Stromal cell of bone marrow (primary cell): ENCODE results near the gene C11orf21.

Experiments
- DNase-seq: peaks from one replicate; pipeline ENCODE4 v3.0.0-alpha.2; 2012; ENCODE audit warnings: low read depth

The C11orf21 gene

DNA sequence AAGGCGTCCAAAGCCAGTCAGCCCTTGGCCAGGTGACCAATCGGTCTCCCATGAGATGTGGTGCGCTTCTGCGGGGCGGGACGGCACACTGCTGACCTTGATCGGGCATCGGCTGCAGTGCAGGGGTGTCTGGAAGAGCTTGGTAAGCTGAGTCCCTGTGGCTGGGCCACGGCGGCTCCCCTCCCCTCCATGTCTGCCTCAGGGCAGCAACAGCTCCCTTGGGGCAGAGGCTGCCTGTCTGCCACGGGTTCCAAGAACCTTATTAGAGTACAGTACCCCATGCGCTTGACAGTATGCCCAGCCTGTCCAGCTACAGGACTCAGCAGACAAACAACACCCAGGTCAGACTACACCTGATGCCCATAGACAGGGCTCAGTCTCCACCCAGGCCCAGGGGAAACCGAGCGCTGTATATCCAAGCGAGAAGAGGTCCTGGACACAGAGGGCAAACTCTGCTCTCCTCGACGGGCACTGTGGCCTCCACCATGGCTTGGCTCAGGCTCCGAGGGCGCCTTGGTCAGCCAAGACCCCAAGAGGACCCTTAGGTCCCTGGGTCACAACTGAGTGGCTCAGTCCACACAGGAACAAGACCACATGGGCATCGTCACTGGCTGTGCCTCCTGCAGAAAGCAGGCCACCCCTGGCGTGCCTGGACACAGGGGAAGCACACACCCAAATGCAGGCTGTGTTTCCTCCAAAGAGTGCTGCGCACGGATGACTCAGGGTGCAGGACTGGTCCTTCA lies 19.0 kb upstream of the C11orf21 start:
- no peak for DNase-seq

DNA sequence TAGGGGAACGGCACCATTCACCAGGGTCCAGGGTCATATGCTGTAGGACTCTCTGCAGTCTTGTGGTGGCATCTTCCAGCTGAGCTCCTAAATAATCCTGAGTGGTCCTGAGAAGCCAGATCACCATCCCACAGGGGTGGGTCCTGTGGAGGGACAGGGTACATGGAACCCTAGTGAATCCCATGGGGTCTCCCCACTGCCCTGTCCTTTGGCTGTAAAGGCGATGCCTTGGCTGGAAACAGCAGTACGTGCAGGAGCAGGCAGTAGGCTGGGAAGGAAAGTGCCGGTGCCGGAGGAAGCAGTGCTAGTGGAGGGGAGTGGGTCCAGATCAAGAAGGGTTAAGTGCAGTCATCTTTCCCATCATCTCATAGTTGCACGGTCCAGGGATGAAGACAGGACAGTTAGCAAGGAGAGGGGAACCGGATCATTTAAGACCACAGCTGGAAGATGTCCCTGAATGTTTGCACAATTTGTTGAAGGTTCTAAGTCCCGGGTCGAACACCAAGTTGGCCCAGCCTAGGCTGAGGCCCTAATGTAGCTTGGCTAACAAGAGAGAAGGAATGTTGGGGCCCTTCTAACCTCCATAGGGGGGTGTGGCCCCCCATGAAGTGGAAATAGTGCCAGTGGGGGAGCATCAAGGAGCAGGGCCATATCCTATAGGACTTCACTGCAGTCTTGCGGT lies 18.2 kb upstream of the C11orf21 start:
- DNase-seq, result no peak

DNA sequence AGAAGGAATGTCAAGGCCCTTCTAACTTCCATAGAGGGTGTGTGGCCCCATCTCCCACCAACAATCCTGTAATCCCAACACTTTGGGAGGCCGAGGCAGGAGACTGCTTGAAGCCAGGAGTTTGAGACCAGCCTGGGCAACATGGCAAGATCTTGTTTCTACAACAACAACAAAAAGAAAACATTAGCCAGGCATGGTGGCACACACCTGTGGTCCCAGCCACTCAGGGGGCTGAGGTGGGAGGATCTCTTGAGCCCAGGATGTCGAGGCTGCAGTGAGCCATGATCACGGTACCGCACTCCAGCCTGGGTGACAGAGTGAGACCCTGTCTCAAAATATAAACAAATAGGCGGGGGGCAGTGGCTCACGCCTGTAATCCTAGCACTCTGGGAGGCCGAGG lies 17.0 kb upstream of the C11orf21 start:
- no peak for DNase-seq

DNA sequence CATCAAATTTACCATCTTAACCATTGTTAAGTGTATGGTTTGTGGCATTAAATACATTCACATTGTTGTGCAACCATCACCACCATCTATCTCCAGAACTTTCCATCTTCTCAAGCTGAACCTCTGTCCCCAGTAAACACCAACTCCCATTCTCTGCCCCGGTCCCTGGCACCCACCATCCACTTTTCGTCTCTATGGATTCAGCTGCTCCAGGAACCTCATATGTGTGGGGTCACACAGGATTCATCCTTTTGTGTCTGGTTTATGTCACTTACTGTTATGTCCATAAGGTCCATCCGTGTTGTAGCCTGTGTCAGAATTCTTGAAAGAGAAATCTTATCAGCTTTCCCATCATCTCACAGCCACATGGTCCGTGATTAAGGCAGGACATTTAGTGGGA lies 16.4 kb upstream of the C11orf21 start:
- DNase-seq, result no peak

DNA sequence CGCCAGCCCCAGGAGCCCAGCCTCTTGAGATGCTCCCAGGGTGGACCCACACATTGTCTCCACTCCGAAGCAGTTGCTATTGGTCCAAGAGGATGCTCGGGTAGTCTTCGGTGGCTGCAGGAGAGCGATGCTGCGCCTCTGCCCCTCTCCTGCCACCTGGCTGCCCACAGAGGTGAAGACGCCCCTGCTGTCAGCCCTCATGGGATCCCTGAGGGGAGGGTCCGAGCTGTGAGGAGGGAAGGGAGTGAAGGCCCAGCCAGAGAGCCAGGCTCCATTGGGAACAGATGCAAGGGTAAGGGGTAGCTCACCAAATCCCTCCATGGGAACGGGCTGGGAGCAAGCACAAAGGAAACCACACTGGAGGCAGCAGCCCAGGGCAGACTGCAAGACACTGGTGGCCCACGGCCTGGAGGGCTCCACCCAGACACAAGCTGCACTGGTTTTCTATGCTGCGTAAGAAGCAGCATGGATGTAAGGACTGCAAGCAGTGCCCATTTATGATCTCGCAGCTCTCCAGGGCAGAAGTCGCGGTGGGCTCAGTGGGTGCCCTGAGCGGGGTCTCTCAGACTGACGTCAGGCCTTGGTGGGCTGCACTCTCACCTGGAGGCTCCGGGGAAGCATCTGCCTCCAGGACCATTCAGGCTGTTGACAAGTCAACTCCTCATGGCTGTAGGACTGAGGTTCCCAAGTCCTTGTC lies 15.8 kb upstream of the C11orf21 start:
- no peak for DNase-seq

DNA sequence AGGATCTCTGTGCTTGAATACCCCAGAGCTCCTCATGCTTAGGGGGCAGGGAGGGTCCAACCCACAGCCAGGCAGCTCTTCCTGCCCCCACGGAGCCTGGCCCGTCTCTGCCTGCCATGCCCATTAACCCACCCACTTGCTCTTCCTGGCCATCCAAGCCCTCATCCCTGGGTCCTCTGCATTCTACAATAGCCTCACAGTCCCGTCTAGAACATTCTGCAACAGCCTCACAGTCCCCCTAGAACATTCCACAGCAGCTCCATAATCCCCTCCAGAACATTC lies 15.2 kb upstream of the C11orf21 start:
- no peak for DNase-seq

DNA sequence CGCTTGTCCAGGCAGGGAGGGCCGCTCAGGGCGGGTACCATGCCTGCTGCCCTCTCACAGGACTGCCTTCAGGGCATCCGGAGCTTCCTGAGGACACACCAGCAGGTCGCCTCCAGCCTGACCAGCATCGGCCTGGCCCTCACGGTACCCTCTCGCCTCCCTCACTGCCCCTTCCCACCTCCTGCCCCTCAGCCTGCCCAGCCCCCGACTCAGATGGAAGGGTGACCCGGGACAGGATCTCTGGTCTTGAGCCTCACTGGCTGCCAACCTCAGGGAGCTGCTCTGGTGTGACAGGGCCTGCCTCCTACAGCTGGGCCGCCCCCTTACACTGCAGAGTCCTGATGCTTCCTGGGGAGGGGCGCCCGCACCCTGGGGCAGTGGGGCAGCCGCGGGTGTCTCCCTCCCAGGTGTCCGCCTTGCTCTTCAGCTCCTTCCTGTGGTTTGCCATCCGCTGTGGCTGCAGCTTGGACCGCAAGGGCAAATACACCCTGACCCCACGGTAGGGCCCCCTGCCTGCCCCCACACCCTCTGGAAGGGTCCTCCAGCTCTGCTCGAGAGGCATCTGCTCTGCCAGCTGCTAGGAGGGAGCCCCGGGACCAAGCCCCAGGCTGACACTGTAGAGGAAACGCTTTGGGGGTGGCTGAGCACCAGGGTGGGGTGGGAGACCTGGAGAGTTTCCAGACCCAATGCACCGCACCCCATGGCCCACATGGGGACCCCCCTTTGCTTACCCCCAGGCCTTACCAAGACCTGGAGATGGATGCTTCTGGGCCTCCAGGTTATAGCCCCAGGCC lies 14.6 kb upstream of the C11orf21 start:
- no peak for DNase-seq

DNA sequence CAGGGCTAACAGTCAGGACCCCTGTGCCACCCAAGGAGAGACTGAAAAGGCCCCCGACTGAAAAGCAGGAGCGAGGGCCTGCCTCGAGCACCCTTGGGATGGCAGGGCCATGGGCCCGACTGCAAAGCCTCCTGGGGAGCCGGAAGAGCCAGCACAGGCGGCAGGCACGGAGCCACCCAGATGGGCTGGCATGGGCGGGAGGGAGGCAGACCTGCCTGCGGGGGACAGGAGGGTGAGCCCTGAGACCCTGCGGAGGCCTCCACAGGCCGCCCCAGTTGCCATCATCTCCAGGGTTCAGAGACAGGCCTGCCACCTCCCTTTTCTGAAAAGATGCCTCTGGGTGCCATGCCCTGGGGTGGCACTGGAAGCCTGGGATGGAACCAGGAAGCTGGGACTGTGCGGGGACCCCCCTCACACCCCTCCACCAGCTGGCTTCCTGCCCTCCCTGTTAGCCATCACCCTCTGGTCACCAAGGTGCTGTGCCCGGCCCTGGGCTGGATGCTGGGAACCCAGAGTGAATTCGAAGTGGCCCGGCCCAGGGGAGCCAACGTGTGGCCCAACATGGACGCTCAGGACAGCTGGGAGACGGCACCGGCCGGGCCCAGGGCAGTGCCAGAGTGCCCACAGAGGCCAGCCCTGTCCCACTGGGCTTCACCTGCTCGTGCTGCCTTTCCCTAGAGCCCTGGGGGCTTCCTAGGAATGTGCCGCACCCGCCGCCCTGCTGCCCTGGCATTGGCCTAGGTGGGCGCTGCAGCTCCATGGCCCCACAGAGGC lies 13.9 kb upstream of the C11orf21 start:
- DNase-seq, result no peak

DNA sequence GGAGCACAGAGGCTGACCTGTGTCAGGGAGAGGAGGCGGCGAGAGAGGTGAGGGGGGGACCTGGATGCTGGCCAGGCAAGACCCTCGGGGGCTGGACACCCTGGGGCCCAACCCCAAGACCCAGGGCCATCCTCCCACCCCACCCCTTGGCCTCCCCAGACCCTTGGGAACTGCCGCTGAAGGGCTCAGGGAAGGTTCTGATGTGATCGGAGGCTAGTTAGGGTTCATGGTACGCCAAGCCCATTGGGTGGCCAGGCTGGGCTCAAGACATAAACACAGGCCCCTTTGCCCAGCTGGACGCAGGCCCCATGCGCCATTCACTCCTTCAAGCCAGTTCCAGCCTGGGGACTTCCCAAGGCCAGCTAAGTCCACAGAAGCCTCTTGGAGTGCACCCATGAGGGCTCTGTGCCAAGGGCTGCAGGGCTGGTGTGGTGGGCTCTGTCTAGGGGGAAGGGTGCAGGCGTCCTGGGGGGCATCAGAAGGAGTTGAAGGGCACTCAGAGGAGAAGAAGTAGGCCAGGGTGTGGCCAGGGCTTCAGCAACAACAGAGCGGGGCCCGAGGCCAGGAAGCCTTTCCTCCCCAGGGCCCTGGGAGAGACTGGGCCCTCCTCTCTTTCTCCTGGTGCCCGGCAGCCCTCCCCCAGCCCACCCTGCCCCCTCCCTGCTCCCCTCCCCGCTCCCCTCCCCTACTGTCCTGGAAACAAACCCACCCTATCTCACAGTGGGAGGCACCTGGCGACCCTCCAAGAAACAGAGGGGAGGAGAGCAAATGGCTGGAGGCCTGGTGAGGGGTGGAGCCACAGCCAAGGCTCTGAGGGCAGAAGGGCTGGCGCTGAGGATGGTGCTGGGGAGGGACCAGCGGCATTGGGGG lies 13.0 kb upstream of the C11orf21 start:
- peak; percentile 65 for DNase-seq

DNA sequence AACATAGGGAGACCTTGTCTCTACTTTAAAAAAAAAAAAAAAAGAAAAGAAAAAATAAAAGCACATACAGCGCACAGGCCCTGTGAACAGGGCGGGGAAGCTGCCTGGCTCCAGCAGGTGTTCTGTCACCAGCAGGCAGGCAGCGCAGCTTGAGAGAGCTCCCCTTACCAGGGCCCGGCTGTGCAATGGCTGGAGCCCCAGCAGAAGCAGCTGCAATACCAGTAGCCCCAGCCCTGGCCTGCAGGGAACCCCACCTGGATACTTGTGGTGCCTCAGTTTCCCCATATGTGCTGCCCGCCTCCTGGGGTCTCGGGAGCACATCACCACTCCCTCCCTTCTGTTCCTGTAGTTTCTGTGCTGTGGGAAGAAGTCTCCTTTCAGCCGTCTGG lies 12.4 kb upstream of the C11orf21 start:
- DNase-seq, result no peak

DNA sequence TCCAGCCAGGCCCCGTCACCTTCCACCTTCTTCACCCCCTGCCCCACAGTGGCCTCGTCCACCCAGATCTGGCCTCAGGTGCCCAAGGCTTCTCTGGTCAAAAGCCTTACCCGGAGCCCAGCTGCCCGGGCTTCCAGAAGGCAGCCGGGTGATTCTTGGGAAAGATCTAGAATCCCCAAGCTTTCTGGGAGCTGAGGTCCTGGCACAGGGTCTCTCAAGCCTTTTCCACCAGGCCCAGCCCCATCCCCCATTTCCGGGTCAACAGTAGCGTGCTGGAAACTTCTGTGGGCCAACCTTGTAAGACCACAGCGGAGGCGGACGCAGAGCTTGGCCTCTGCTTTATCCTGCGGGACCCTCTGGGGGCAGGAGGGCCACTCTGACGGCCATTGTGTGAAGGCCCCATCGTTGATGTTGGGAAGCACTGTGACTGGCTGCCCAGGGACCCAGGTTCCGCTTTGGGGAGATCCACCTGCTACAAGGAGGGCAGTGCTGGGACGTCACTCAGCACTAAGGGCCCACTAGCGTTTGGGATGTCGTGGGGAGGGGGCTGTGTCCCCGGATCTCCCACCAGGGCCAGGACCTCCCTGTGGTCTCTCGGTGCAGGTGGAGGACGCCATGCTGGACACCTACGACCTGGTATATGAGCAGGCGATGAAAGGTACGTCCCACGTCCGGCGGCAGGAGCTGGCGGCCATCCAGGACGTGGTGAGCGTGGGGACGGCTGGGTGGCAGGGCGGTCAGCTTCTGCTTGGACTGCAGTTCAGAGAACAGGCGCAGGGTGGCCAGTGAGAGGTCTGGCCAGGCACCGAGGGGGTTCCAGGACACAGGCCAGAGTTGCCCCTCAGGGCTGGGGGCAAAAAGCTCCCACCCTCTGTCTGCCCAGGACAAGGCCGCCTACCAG lies 11.6 kb upstream of the C11orf21 start:
- DNase-seq, result no peak

DNA sequence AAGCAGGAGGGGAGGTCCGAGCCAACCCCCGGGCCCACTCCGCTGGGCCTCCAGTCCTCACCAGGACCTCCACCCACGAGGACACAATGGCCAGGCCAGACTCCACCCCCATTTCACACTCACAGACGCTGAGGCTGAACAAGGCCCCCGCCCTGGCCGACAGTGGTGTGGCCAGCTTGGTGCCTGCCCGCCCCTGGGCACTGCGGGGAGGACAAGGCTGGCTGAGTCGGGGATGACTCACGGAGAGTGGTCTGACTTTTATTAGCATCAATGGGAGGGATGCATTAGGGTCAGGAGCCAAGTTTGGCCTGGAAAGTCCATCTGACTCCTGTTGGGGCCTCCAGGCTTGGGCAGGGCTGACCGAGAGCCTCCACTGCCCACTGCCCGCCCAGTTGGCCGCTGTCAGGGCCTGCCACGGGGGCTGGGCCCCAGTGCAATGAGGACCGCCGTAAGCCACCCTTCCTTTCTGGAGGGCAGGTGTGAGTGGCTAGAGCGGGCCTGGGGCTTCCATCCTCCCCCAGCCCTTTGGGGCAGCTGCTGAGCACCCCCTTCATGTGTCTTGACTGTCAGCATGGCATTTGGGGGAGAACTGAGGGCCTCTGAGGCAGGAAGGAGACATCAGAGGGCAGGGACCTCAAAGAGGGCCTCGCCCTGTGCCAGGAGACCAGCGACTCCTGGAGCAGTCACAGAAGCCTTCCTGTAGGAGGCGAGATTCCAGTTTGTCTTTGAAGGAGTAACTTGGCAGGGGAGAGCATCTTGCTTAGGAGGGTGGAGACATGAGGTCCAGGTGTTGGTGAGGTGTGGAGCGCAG lies 10.7 kb upstream of the C11orf21 start:
- DNase-seq, result peak; percentile 68

DNA sequence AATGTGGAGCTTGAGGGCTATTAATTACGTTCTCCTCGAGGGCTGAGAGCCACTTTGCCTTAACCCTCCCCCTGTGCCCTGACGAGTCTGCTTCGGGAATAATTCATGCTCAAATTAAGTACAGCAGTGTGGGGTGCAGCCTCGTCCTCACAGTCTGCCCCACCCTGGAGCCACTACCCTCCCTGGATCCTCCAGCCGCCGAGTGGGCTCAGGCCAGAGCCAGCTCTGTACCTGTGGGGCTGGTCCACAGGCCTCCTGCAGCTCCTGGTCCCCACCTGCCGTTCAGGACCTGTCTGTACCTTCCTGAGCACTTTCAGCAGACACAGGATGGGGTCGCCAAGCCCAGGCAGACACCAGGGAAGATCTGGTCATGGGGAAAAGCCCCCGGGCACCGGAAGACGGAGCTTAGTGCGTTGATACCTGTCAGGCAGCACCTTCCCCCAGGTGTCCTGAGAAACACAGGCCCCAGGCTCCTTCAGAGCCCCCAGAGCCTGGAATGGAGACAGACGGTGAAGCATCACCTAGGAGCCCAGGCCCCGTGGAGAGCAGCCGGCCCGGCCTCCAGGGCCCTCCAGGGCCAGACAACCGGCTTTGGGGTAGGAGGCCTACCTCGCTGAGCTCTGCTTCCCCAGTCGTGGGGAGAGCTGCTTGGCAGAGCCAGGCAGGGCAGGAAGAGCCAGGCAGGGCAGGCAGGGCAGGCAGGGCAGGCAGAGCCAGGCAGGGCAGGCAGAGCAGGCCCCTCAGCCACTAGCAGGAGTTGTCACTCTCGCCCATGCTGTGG lies 9.8 kb upstream of the C11orf21 start:
- no peak for DNase-seq

DNA sequence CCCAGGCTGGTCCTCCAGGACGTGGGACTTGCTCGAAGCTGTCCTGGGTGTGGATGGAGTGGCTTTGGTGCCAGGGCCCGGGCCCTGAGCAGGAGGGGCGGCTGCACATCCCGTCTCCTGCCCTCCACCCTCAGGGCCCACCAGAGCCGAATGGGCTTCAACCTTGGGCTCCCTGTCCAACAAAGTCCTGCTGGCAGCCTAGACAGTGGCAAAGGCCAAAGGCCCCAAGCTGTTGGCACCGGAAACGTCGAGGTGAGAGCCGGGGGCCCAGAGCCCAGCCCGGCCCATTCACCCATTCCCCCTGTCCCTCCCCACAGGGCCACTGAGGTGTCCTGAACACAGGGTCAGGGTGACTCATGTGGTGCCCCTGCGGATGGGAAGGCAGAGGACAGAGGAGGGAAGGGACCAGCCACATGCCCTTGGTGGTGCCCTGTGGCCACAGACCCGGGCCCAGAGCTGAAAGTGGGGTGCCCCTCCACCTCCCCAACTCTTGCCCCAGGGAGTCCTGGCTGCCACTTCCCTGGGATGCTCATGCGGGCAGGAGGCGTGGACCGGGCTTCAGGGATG lies 9.2 kb upstream of the C11orf21 start:
- no peak for DNase-seq

DNA sequence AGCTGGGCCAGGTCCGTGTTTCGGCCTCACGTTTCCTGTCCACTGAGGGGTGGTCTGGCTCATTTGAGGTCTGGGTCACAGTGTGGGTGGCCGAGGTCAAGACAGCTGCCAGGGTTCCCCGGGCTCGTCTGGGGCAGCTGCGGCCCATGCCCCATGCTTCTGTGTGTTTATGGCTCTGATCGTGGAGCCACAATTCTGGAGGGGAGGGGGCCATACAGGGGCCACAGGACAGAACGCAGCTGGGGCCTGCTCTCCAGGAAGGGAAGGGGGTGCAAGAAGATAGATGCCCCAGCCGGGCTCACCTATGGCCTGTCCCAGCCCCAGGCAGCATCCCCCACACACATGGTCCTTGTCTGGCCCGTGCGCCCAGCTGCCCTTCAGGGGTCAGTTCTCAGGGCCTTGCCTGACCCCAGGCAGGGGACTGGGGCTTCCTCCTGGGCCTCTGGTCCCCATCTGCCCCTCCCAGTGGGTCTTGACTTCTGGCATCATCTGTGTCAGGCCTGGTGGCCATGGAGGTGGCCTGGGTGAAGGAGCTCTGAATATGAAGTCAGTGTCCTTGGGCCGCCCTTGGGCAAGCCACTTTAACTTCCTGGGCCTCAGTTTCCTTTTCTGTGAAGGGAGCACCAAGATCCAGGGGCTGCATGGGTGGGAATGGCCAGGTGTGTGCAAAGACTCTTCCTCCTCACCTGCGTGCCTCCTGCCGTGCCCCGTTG lies 8.5 kb upstream of the C11orf21 start:
- DNase-seq, result no peak

DNA sequence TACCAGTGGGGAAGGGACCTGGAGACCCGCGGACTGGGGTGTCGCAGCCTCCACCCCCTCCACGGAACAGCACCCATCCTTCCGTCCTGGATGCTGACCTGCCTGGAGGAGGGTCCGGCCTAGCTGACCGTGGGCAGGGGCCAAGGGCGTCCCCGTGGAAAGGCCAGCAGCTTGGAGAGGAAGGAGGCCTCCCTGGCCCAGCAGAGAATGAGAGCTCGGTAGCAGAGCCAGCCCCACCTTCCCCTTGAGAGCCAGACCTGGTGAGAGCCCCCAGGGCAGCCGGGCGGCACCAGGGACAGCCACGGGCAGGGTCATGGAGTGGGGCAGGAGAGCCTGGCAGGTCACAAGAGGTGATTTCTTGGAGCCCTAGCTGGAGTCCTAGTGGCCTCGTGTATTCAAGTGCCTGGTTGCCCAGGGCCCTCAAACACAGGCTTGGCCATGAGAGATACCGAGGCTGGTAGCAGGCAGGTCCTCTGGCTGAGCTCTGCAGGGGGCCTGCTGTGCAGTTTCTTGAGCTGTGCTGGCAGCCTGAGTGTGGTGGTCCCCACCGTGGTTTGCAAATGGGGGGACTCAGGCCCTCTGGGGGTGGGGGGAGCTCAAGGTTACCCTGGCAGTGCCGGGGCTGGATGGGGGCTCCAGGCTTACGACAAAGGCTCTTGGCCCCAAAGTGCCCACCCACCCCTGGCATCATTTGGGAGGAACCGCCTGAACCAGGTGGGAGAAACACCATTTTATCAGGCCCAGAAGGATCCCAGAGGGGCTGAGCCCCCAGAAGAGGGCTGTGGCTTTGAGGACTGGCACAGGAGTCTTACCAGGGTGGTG lies 7.7 kb upstream of the C11orf21 start:
- DNase-seq, result no peak
